Neural cell (in vitro differentiated cells): ENCODE measurements around the gene SRGAP3.

Experiments
- CTCF ChIP-seq: fragments of 450-650 bp; IDR thresholded peaks from 2 replicates; pipeline ENCODE4 v1.5.1; 2014; ENCODE audit warnings: antibody characterized with exemption, mild to moderate bottlenecking, moderate library complexity; ENCODE audit not compliant: poor library complexity, severe bottlenecking
- EP300 ChIP-seq: fragments of 450-650 bp; conservative IDR thresholded peaks from 2 replicates; pipeline ENCODE4 v1.6.1; 2014; ENCODE audit warnings: antibody characterized with exemption, mild to moderate bottlenecking, moderate library complexity; ENCODE audit not compliant: poor library complexity, severe bottlenecking
- EZH2 ChIP-seq: fragments of 200-600, 300-800 bp; shearing (Covaris generic), sonication (generic); IDR thresholded peaks from 2 replicates; pipeline ENCODE4 v1.6.1; 2014; ENCODE audit warnings: antibody characterized with exemption, low read length, borderline replicate concordance, mild to moderate bottlenecking; ENCODE audit not compliant: insufficient read depth, poor library complexity, severe bottlenecking
- POLR2AphosphoS5 ChIP-seq: IDR thresholded peaks from 2 replicates; pipeline ENCODE4 v1.6.1; 2012
- RAD21 ChIP-seq: fragments of 450-650 bp; conservative IDR thresholded peaks from 2 replicates; pipeline ENCODE4 v1.6.1; 2014; ENCODE audit warnings: antibody characterized with exemption, mild to moderate bottlenecking, moderate library complexity
- REST ChIP-seq: IDR thresholded peaks from 2 replicates; pipeline ENCODE4 v1.6.1; 2012; ENCODE audit warnings: borderline replicate concordance
- TAF1 ChIP-seq: IDR thresholded peaks from 2 replicates; pipeline ENCODE4 v1.6.1; 2012; ENCODE audit warnings: low read depth

GRCh38 chr3:9033867-9034266, 215.6 kb downstream of the SRGAP3 start:
- TF ChIP-seq CTCF = no peak
- TF ChIP-seq RAD21 = no peak
- no peak for TF ChIP-seq REST
- TF ChIP-seq EP300 = no peak
- TF ChIP-seq TAF1 = no peak
- no peak for TF ChIP-seq EZH2
- TF ChIP-seq POLR2AphosphoS5 = no peak
